ENCODE measurements around the gene TRAF3IP3.

DNA sequence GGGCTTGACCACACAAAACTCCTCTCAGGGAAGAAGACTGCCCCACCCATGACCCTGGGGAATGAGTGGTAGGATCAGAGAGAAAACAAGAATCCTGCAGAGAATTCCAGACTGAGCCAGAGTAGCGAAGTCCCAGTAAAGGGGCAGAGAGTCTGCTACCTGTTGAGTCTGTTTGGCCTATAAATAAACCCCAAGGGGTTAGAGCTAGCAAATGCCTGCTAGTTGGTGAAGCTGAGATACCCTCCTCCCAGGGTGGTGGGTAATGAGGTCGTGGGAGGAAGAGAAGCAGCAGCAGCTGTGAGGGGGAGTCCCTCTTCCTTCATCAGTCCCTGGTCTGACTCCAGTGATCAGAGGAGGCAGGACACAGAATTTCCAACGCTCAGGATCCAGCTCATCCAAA lies 2.5 kb downstream of the TRAF3IP3 start:
- TF ChIP-seq, protein P1, sequence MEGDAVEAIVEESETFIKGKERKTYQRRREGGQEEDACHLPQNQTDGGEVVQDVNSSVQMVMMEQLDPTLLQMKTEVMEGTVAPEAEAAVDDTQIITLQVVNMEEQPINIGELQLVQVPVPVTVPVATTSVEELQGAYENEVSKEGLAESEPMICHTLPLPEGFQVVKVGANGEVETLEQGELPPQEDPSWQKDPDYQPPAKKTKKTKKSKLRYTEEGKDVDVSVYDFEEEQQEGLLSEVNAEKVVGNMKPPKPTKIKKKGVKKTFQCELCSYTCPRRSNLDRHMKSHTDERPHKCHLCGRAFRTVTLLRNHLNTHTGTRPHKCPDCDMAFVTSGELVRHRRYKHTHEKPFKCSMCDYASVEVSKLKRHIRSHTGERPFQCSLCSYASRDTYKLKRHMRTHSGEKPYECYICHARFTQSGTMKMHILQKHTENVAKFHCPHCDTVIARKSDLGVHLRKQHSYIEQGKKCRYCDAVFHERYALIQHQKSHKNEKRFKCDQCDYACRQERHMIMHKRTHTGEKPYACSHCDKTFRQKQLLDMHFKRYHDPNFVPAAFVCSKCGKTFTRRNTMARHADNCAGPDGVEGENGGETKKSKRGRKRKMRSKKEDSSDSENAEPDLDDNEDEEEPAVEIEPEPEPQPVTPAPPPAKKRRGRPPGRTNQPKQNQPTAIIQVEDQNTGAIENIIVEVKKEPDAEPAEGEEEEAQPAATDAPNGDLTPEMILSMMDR (IDR thresholded peaks at IDR 0.05) = no peak
- no peak for TF ChIP-seq POLR2AphosphoS5 (IDR thresholded peaks at IDR 0.05)
- TF ChIP-seq EP300 (IDR thresholded peaks at IDR 0.05) = no peak
- TF ChIP-seq POLR2A (IDR thresholded peaks at IDR 0.05) = no peak

Data from upper lobe of left lung (tissue), 4 donors.